Stimulated activated CD8-positive, alpha-beta memory T cell treated with anti-CD3 and anti-CD28 coated beads, Interleukin-15, amount 100 ng/mL, for 4 hours (primary cell): ENCODE results near the gene ITPRIPL2.

Experiments used
- DNase-seq, 2 donors: peaks; one replicate each; pipeline ENCODE4 v3.0.0-alpha.2; 2020; ENCODE audit warnings: low read depth in 2 of 2

ITPRIPL2 gene

DNA sequence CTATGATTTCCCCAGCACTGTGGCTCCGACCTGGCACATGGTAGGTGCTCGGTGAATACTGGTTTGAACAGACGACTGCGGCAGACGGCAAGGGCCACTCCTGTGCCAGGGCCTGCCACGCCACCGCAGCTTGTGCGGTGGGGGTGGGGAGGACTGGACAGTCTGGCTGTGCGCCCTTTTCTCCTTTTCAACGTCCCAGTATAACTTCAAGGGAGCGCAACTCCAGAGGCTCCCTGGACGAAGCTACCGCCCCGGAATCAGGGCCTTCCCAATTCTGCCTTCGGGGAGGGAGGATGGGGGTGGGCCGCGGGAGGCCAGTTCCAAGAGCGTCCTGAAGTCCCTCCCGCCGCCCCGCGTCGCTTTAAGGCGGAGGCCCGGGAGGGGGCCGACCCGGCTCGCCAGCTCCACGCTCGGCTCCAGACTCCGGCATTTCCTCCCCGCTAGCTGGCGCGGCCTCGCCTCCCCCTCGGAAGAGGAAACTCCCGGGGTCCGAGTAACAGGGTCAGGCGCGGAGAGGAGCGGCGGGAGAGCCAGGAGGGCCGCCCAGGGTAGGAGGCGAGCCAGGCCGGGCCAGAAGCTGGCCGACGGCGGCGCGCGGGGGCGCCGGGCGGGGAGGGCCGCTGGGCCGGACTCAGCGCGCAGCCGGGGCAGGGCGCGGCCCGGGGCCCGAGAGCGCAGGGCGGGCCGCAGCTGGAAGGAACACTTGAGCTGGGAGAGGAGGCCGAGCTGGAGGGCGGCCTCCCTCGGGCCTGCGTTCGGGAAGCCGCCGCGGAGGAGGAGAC lies at the start of gene ITPRIPL2:
Gene ITPRIPL2 (plus strand): TSS at position 388 of the 782 bp plus-strand sequence. CDS start 498 bp downstream, outside the sequence.
- no peak for DNase-seq

DNA sequence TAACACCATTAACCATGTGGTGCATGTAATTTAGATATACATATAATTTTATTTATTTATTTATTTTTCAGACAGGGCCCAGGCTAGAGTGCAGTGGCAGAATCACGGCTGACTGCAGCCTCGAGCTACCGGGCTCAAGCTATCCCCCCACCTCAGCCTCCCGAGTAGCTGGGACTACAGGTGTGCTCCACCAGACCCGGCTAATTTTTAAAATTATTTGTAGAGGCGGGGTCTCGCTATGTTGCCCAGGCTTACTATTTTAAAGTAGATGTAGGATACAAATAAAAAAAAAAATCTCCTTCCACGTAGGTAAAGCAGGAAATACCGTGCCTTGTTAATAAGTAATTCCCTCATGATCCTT lies 46.8 kb upstream of the ITPRIPL2 start:
- no peak for DNase-seq

DNA sequence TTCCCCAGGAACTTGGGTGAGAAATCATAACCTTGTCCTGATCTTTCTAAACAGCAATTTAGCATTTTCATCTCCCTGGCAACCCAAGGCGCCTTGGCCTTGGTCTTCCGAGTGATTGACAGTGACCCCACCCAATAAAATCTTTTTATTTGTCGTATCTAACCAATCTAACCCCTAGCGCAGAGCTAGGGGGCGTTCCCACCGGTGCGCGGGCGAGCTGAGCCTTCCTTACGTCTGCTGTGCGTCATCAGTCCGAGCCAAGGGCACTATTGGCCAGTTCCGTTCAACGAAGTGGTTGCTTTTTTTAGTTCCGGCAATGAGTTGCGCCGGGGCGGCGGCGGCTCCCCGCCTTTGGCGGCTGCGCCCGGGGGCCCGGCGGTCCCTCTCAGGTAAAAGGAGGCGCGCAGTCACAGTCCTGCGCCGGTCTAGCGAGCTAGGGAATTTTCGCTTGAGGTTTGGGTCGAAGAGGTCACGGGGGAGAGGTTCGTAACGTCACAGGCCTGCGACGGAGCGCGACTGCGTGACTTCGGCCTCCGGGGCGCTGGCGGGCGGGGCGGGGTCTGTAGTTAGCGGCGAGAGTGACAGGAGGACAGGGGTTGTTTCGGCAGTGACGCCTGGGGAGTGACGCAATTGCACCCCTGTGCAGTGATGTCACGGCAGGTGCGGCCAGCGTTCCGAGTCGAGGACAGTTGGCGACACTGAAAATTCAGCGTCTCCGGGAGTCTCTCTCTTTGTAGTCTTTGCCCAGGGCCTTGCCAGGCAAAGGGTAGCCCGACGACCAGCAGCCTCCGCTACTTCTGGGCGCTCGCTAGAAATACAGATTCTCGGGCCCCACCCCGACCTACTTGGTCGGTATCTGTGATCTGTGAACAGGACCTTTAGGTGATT lies 46.2 kb upstream of the ITPRIPL2 start, which contains the start of gene COQ7:
Gene COQ7 (plus strand): TSS at position 266 of the 888 bp plus-strand sequence. CDS start 51 bp downstream, at position 317.
- DNase-seq = peak; percentile 95 to 97

DNA sequence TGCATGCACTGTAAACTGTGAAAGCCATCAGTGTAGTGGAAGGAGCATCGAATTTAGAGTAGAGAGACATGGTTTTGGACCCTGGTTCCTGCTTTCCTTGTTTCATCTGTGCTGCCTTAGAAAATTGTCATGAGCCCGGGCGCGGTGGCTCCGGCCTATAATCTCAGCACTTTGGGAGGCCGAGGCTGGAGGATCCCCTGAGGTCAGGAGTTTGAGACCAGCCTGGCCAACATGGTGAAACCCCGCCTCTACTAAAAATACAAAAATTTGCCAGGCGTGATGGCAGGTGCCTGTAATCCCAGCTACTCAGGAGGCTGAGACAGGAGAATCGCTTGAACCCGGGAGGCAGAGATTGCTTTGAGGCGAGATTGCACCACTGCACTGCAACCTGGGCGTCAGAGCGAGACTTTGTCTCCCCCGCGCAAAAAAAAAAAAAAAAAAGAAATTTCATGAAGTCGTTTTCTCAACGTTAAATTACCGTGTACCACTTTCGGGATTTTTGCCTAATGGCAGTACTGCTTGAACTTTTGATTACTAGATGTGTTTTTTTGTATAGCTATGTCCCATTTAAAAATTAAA lies 45.4 kb upstream of the ITPRIPL2 start:
- no peak for DNase-seq

DNA sequence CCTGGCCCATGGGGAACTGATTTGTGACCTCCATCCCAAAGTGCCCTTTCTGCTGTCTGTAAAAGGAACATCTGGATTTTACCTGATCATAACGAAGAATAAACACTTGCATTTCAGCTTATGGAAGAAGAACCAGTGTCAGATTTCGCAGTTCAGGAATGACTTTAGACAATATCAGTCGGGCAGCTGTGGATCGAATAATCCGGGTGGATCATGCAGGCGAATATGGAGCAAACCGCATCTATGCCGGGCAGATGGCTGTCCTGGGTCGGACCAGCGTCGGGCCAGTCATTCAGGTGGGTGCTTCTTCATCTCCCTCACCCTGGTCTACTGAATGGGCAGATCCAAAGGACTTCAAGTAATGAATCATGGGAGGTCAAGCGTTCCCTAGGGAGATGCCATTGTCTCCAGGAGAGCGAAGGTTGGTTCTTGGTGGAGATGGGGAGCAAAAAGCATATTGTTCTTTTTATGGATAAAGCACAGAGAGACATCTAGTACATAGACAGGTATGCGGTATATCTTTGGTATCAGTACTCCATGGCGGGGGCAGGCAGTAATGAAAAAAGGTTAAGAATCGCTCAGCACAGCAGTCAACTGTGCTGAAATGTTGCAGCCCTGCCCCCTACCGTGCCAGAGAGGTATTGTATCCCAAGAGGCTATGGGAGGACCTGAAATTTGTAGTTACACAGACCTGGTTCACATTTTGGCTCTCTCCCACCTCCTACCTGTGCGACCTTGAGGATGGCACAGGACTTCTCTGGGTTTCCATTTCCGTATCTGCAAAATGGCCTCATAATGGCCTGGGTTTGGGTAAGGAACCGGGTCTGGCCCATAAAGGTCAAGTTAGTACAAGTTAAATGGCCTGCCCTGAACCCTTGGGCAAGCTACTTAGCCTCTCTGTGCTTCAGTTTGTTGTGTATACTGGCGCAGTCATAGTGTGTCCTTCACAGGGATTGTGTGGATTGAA lies 41.7 kb upstream of the ITPRIPL2 start:
- no peak for DNase-seq

DNA sequence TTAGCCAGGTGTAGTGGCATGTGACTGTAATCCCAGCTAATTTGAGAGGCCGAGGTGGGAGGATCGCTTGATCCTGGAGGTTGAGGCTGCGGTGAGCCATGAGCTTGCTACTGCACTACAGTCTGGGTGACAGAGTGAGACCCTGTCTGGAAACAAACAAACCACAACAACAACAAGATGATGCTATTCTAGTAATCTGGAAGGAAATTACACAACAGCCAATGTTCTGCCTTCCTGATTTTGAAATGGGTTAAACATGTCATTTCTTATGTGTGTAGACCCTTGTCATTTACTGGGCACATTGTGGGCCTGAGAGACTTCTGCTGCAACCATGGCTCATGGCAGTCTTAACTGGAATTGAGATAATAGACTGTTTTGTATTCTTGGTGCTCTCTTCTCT lies 40.4 kb upstream of the ITPRIPL2 start:
- DNase-seq = no peak

DNA sequence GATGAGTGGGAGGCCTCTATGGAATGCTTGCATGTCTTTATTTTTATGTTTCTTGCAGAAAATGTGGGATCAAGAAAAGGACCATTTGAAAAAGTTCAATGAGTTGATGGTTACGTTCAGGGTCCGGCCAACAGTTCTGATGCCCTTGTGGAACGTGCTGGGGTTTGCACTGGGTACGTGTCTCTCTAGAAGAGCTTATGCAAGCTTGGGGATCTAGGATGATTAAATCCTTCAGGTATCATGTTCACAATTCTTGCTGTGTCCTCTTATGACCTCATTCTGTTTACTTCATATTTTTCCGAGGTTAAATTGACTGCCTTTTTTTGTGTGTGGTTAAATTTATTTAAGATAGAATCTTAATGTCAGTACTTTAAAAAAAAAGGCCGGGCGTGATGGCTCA lies 39.9 kb upstream of the ITPRIPL2 start:
- DNase-seq = no peak

DNA sequence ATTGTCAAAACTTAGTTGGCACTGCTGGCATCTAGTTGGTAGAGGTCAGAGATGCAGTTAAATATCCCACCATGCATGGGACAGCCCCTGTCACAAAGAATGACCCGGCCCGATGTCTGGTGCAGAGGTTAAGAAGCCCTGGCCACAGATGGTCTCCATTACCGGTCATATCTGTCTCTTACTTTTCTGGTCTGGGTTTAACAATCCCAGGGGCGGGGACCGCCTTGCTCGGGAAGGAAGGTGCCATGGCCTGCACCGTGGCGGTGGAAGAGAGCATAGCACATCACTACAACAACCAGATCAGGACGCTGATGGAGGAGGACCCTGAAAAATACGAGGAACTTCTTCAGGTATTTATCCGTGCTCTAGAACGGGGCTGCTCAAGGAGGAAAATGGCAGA lies 38.3 kb upstream of the ITPRIPL2 start:
- DNase-seq = no peak

DNA sequence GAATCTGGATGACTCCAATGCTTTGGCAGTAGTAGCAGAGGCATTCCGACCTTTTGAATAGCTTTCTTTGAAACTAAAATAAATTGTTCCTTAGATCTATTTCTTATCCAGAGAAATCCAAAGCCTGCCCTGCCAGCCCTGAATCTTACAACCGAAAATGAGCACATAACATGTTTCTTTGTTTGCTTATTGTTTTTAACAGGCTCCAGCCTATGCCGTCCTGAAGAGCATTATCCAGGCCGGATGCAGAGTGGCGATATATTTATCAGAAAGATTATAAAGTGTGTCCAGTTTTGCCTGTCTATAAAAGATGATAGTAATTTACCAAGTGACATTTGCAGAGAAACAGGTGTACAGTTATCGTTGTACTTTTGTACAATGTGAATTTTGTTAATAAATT lies 35.9 kb upstream of the ITPRIPL2 start:
- DNase-seq = no peak

DNA sequence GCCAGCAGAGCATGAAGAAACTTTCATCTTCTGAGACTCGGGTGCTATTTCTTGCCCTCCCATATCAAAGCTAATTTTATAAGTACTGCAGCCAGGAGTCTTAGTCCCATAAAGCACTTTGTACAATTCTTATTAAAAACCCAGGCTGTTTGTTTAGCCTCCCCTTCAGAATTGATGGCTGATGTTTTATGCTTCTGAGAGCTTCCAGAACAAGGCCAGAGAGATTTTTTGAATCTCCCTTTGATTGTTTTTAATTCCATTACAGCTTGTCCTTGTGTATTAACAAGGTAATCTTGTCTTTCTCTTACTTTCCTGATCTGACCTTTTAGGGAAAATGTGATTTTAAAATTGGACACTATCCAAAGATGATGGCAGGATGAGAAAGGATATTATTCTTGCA lies 30.1 kb upstream of the ITPRIPL2 start:
- DNase-seq = no peak

DNA sequence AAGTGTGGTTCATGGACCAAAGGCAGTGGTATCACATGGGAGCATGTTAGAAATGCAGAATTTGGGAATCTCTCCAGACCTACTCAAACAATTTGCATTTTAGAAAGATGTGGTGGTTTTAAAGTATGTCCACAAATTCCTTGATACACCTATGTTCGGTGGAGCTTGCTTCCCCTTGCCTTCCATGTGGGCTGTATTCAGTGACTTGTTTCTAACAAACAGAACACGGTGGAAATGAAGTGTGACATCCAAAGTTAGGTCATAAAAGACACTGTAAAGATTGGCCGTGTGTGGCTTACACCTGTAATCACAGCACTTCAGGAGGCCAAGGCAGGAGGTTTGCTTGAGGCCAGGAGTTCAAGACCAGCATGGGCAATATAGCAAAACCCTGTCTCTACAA lies 29.6 kb upstream of the ITPRIPL2 start:
- DNase-seq = no peak

DNA sequence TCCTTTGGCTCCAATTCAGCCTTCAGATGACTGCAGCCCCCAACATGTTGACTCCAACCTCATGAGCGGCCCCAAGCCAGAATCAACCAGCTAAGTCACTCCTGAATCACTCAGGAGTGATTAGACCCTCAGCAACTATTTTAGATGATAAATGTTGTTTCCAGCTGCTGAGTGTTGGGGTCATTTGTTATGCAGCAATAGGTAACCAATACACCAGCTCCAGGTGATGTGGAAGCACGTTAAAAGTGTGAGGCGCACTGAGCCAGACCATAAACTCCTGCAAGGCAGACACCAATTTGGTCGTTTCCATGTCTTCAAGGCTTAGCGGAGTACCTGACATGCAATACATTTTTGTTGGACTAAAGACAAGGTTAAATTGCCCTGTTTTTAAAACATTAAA lies 28.9 kb upstream of the ITPRIPL2 start:
- no peak for DNase-seq

DNA sequence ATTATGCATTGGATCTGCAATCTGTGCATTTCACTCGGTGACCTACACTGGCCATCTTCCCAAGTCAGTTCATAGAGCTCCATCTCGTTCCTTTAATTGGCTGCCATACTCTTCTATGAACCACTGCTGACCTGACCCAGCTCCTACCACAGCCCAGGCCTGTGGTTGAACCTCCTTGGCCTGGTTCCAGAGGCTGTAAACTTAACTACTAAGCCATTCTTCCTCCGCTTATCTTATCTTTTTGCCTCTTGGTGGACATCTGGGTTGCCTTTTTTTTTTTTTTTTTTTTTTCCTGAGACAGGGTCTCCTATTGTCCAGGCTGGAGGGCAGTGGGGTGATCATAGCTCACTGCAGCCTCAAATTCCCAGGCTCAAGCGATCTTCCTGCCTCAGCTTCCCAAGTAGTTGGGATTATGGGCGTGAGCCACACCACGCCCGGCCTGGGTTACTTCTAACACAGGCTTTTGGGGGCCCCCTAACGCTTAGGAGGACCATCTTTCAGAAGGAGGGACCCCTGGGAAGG lies 28.0 kb upstream of the ITPRIPL2 start:
- no peak for DNase-seq

DNA sequence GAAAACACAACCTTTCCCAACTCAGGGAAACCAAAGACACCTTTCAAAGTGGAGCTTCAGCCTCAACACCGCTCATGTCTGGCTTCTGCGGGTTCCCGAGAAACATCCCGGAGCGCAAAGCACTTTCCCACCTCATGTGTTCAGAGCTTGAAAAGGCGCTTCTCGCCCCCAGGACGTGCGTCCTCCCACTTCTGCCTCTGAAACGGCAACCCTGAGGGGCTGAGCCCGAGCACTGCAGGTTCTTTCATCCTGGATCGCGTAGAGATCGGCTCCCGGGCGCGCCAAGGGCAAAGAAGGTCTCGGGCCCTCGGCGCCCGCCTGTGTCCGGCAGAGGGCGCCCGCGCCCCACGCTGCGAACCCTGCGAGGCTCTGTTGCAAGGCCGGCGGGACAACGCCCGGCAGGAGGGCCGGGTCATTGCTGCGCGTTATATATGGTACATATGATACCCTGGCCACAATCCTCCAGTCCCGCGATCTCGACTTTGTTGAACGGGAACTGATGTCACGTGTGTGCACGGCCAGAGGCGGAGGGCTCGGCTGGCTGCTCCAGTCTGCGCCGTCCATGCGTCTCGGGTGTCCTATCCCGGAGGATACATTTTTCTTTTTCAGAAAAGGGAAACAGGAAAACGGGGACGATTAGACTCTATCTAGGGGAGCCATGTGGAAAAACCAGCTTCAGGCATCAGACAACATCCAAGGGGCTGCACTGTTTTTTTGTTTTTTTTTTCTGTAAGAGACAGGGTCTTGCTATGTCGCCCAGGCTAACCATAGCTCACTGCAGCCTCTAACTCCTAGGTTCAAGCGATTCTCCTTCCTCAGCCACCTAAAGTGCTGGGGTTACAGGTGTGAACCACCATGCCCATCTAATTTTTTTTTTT lies 27.2 kb upstream of the ITPRIPL2 start:
- DNase-seq = peak; percentile 34 to 50

DNA sequence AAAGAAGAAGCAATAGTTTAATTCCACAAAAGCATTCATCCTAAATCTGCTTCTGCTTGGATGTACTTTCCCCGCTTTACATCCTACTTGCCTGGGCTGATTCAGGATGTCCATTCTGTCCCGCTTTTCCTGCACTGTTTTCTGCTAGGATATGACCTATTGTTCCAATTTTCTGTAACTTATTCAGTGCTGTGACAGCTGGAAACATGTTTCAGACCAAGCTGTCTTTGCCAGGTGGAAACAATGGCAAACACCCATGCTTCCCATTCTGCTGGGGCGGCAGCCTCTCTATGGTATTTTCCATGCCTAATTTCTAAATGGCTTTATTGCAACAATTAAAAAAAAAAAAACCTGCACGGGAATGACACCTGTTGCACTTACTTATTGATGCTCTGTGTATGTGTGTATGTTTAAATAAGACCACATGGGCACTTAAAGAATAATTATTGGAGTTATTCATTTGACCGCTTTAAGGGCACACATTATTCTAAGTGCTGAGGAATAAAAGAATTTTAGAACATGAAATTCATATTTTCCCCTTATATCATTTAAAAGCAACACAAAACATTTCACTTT lies 25.3 kb upstream of the ITPRIPL2 start:
- DNase-seq = no peak

DNA sequence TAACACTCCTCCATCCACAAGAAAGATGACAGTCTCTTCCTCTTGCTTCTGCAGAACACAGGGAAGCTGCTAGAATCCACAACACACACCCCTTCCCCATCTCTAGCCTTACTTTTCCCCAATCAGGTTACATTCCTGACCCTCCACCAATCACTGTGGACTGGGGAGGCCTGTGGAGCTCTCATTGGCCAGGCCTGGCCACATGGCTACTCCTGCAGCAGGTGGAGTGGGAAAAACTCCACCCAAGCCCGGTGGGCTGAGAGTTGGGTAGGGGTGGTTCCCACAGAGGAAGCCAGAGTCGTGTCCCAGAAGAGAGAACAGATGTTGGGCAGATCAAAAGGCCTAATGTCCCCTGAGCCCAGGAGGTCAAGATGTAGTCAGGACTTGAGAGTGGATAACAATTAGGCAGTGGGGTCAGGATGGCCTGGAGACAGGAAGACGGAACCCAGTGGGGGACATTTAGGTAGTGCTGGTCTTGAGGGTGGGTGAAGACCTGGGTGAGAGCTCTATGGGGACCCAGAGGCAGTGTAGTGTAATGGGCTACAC lies 24.3 kb upstream of the ITPRIPL2 start:
- no peak for DNase-seq

DNA sequence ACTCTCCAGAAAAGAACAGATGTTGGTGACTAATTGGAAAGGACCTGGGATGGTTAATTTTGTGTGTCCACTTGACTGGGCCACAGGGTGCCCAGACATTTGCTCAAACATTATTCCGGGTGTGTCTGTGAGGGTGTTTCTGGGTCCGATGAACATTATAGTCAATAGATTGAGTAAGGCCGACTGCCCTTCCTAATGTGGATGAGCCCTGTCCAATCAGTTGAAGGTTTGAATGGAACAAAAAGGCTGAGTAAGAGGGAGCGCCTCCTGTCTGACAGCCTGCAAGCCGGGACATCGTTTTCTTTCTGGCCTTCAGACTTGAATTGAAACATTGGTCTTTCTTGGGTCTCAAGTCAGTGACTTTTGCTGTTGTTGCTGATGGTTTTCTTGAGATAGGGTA lies 22.8 kb upstream of the ITPRIPL2 start:
- DNase-seq = no peak

DNA sequence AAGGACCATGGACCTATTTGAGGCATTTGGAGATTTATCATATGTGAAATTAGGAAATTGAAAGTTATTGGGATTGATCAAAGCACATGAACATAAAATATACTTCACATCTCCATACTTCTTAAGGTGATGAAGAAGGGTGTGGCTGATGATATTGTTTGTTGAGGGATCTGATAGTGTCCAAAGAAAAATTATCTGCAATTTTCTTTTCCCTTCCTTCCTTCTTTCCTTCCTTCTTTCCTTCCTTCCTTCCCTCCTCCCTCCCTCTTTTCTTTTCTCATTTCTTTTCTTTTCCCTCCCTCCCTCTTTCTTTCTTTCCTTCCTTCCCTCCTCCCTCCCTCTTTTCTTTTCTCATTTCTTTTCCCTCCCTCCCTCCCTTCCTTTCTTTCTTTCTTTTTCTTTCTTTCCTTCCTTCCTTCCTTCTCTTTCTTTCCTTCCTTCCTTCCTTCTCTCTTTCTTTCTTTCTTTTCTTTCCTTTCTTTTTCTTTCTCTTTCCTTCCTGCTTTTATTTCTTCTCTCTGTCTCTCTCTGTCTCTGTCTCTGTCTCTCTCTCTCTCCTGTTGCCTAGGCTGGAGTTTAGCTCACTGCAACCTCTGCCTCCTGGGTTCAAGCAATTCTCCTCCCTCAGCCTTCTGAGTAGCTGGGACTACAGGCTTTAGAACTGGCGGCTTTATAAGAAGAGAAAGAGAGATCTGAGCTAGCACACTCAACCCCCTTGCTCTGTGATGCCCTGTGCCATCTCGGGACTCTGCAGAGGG lies 20.9 kb upstream of the ITPRIPL2 start:
- DNase-seq = no peak
